ENCODE data around the gene FAM222B.
"Not testable (repeated sequence)": the region's sequence is repeated elsewhere in the genome, so short reads cannot be mapped to it uniquely, and the experiment has no call there.

The FAM222B gene

DNA sequence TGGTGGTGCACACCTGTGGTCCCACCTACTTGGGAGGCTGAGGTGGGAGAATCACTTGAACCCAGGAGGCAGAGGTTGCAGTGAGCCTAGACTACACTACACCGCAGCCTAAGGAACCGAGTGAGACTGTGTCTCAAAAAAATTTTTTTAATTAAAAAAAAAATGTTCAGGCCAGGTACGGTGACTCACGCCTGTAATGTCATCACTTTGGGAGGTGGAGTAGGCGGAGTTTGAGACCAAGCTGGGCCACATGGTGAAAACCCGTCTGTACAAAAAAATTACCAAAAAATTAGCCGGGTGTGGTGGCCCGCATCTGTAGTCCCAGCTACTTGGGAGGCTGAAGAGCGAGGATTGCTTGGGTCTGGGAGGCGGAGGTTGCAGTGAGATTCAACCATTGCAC lies 3.6 kb upstream of the FAM222B start:
- no peak overlapping the region for H3K4me3 ChIP-seq (ENCODE audit: low read length)
- no peaks in the 10 kb centered on the region for H3K9me3 ChIP-seq (ENCODE audit: low read length)
- peaks cover 10% of the 10 kb centered on the region for H3K4me1 ChIP-seq (ENCODE audit: insufficient read depth, low read length)
- no peaks in the 10 kb centered on the region for H3K36me3 ChIP-seq (ENCODE audit: insufficient read depth, low read length)
- H3K27me3 ChIP-seq (ENCODE audit: insufficient read depth, low read length), result no peaks in the 10 kb centered on the region
- no peak overlapping the region for H2AFZ ChIP-seq (ENCODE audit: low read depth, low read length)

DNA sequence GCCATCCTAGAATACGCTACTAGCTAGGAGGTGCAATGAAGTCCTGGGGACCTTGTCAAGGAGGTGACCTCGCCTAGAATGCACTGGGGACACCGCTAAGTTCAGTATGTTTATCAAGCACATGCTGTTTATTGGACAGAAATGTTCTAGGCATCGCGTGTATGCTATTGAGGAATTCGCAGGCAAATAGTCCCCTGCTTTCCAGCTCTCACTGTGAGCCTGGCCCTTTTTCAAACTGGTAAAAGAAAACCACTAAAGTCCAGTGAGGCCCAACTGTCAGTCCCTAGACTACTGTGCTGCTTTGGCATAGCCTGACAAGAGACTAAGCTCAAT lies 1.2 kb upstream of the FAM222B start:
- peaks cover 11% of the 10 kb centered on the region for H3K4me1 ChIP-seq (ENCODE audit: insufficient read depth, low read length)
- H3K36me3 ChIP-seq (ENCODE audit: insufficient read depth, low read length), result no peaks in the 10 kb centered on the region
- H3K9me3 ChIP-seq (ENCODE audit: low read length), result no peaks in the 10 kb centered on the region
- H2AFZ ChIP-seq (ENCODE audit: low read depth, low read length), result no peak overlapping the region
- no peaks in the 10 kb centered on the region for H3K27me3 ChIP-seq (ENCODE audit: insufficient read depth, low read length)
- no peak overlapping the region for H3K4me3 ChIP-seq (ENCODE audit: low read length)

DNA sequence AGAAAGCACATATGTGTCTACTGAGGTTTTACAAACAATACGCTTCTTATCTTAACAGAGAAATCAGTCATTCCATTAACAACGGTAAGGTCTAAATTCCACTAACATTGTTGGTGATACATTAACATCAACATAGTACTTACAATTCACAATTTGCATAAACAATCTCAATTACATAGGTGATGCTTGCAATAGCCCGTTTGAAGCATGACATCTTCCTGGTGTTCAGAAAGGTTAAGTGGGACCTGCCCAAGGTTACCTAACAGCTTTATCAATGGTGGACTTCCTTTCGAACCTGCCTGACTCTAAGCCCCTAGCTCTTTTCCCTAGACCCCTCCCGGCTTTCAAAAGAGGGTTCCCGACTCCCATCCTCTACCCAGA lies 699 bp downstream of the FAM222B start:
- H3K4me1 ChIP-seq (ENCODE audit: insufficient read depth, low read length), result peaks cover 11% of the 10 kb centered on the region
- H3K4me3 ChIP-seq (ENCODE audit: low read length), result peak overlapping the region; percentile 83
- no peaks in the 10 kb centered on the region for H3K36me3 ChIP-seq (ENCODE audit: insufficient read depth, low read length)
- H2AFZ ChIP-seq (ENCODE audit: low read depth, low read length), result peak overlapping the region; percentile 75
- no peaks in the 10 kb centered on the region for H3K9me3 ChIP-seq (ENCODE audit: low read length)
- H3K27me3 ChIP-seq (ENCODE audit: insufficient read depth, low read length), result no peaks in the 10 kb centered on the region

DNA sequence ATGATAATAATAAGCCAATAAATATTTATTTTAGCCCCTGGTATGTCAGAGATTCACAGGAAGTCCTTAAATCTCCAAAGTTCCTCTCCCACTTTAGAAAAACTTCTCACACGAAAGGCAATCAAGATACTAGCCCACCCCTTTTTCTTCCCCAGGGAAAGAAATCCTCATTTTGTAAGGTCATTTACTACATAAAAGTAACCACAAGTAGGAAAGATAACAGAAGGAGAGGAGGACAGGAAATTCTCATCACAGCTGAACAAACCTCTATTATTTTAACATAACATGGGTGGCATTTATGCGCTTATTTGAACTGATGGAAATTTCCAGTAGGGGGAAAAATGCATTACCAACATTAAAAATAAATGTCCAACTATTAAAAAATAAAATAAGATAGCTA lies 3.4 kb downstream of the FAM222B start:
- H3K4me1 ChIP-seq (ENCODE audit: insufficient read depth, low read length), result peaks cover 11% of the 10 kb centered on the region
- no peaks in the 10 kb centered on the region for H3K27me3 ChIP-seq (ENCODE audit: insufficient read depth, low read length)
- no peaks in the 10 kb centered on the region for H3K9me3 ChIP-seq (ENCODE audit: low read length)
- H3K36me3 ChIP-seq (ENCODE audit: insufficient read depth, low read length), result no peaks in the 10 kb centered on the region
- H2AFZ ChIP-seq (ENCODE audit: low read depth, low read length), result no peak overlapping the region
- H3K4me3 ChIP-seq (ENCODE audit: low read length), result no peak overlapping the region

DNA sequence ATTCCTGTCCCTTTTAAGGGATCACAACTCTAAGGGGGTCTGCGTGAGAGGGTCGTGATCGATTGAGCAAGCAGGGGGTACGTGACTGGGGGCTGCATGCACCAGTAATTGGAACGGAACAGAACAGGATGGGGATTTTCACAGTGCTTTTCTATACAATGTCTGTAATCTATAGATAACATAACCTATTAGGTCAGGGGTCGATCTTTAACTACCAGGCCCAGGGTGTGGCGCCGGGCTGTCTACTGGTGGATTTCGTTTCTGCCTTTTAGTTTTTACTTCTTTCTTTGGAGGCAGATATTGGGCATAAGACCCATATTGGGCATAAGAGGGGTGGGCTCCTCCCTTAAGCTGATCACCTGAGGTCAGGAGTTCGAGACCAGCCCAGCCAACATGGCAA lies 6.0 kb downstream of the FAM222B start:
- not testable (repeated sequence) for H3K9me3 ChIP-seq (ENCODE audit: low read length); H3K36me3 ChIP-seq (ENCODE audit: insufficient read depth, low read length); H3K27me3 ChIP-seq (ENCODE audit: insufficient read depth, low read length); H3K4me3 ChIP-seq (ENCODE audit: low read length); H2AFZ ChIP-seq (ENCODE audit: low read depth, low read length); H3K4me1 ChIP-seq (ENCODE audit: insufficient read depth, low read length)

DNA sequence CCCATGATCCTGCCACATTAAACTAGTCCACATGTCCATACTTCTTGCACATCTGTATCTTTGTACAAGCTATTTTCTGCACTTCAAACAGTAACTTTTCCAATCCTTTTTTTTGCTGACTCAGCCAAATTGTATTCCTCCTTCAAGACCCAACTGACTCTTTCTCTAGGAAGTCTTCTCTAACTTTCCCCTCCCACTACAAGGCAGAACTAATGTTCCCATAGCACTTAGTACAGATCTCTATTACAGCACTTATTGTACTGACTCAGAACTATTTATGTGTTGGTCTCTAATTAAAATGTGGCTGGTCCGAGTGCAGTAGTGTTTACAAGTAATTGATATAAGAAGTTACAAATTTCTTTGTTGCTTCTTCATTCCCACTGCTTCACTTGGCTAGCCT lies 8.2 kb downstream of the FAM222B start:
- Histone ChIP-seq H3K4me3 (ENCODE audit: low read length) (no peak overlapping the region), H3K27me3 (ENCODE audit: insufficient read depth, low read length) (no peaks in the 10 kb centered on the region), H3K4me1 (ENCODE audit: insufficient read depth, low read length) (no peaks in the 10 kb centered on the region), H2AFZ (ENCODE audit: low read depth, low read length) (no peak overlapping the region), H3K36me3 (ENCODE audit: insufficient read depth, low read length) (peaks cover 2% of the 10 kb centered on the region), H3K9me3 (ENCODE audit: low read length) (no peaks in the 10 kb centered on the region)

DNA sequence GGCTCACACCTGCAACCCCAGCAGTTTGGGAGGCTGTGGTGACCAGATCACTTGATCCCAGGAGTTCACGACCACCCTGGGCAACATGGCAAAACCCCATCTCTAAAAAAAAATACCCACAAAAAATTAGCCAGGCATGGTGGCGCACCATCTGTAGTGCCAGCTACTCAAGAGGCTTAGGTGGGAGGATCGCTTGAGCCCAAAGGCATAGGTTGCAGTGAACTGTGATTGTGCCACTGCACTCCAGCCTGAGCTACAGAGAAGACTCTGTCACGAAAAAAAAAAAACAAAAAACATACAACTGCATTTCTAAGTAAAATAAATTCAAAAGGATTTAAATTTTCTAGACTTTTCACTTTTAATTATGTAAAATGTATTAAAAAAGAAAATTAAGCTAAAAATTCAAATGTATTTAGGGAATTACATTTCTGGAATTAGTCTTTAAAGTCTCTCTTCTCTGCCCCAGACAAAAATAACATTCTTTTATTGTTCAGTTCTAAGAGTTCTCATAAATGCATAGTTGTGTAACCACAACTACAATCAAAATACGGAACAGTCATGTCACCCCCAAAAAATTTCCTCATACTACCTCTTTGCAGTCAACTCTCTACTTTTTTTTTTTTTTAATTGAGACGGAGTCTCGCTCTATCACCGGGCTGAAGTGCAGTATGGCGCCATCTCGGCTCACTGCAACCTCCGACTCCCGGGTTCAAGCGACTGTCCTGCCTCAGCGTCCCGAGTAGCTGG lies 14.1 kb downstream of the FAM222B start:
- no peak overlapping the region for H2AFZ ChIP-seq (ENCODE audit: low read depth, low read length)
- no peaks in the 10 kb centered on the region for H3K4me1 ChIP-seq (ENCODE audit: insufficient read depth, low read length)
- H3K9me3 ChIP-seq (ENCODE audit: low read length), result no peaks in the 10 kb centered on the region
- no peak overlapping the region for H3K4me3 ChIP-seq (ENCODE audit: low read length)
- peaks cover 2% of the 10 kb centered on the region for H3K36me3 ChIP-seq (ENCODE audit: insufficient read depth, low read length)
- H3K27me3 ChIP-seq (ENCODE audit: insufficient read depth, low read length), result no peaks in the 10 kb centered on the region

DNA sequence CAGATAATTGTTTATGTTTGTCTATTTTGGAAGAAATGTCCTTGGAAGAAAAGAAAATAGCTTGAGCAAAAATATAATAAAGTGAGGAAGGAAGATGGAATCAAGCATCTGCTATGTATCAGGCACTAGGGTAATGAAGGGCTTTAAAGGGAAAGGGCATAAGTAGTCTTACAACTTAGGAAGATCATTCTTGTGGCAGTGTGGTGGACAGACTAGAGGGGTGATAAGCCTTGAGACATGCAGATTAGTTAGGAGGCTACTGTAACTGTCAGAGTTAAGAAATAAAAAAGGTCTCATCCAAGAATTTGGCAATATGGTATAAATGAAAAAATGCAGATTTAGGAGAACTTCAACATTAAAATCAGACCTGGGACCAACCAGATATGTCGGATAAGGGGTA lies 14.9 kb downstream of the FAM222B start:
- H2AFZ ChIP-seq (ENCODE audit: low read depth, low read length), result no peak overlapping the region
- no peaks in the 10 kb centered on the region for H3K4me1 ChIP-seq (ENCODE audit: insufficient read depth, low read length)
- H3K4me3 ChIP-seq (ENCODE audit: low read length), result no peak overlapping the region
- peaks cover 2% of the 10 kb centered on the region for H3K36me3 ChIP-seq (ENCODE audit: insufficient read depth, low read length)
- no peaks in the 10 kb centered on the region for H3K27me3 ChIP-seq (ENCODE audit: insufficient read depth, low read length)
- H3K9me3 ChIP-seq (ENCODE audit: low read length), result no peaks in the 10 kb centered on the region

DNA sequence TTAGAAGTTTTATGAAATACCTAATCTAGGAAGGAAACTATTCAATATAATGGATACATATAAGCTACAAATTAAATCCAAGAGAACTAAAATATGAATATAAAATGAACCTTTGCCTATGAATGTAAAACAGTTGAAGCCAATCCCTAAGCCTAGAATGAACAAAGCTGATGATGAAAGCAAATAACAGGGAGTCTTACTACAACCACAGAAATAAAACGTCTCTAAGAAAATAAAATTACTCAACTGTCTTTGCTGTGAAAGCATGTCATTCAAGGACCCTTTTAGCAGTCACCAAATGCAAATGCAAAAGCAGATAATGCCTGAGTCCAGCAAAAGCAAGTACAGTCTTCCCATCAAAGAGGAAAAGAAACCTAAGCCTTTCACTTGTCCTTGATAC lies 23.0 kb downstream of the FAM222B start:
- Histone ChIP-seq H3K27me3 (ENCODE audit: insufficient read depth, low read length) (no peaks in the 10 kb centered on the region), H3K36me3 (ENCODE audit: insufficient read depth, low read length) (no peaks in the 10 kb centered on the region), H3K4me1 (ENCODE audit: insufficient read depth, low read length) (peaks cover 6% of the 10 kb centered on the region), H3K9me3 (ENCODE audit: low read length) (no peaks in the 10 kb centered on the region), H3K4me3 (ENCODE audit: low read length) (no peak overlapping the region), H2AFZ (ENCODE audit: low read depth, low read length) (no peak overlapping the region)

DNA sequence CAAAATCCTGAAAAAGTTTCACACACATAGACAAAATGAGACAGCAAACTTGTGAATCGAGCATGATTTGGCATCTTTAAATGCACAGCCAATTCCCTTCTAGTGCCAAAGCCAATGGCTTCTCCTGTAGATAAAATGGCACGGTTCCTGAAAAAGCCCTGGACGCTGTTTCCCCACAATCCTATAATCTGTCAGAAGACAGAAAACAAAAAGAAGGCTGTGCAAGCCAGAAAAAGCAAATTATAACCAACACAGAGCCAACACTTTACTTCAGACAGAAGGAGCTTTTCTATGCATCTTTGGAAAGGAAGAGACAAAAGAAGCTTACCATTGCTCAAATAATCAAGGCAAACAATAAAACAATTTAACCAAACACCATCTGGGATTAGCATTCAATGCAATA lies 23.8 kb downstream of the FAM222B start:
- Histone ChIP-seq H3K4me1 (ENCODE audit: insufficient read depth, low read length) (peaks cover 6% of the 10 kb centered on the region), H2AFZ (ENCODE audit: low read depth, low read length) (no peak overlapping the region), H3K27me3 (ENCODE audit: insufficient read depth, low read length) (no peaks in the 10 kb centered on the region), H3K4me3 (ENCODE audit: low read length) (no peak overlapping the region), H3K9me3 (ENCODE audit: low read length) (no peaks in the 10 kb centered on the region), H3K36me3 (ENCODE audit: insufficient read depth, low read length) (no peaks in the 10 kb centered on the region)

DNA sequence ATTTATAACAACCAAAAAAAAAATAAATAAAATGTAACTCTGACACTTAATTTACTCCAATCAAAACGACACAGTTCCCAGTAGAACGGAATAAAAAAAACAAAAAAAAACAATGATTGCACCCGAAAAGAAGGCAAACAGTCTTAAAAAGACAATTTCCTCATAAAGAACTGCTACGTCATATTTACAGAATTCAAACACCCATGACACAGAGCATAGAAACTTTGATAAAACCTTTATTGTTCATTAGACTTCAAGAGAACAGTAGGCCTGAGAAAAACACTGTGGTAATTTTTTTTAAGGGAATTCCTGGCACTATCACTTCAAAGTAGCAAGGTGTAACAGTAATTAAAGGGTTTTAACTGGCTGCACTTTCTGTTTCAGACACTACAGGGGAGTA lies 26.1 kb downstream of the FAM222B start:
- Histone ChIP-seq H2AFZ (ENCODE audit: low read depth, low read length) (no peak overlapping the region), H3K9me3 (ENCODE audit: low read length) (no peaks in the 10 kb centered on the region), H3K27me3 (ENCODE audit: insufficient read depth, low read length) (no peaks in the 10 kb centered on the region), H3K36me3 (ENCODE audit: insufficient read depth, low read length) (no peaks in the 10 kb centered on the region), H3K4me3 (ENCODE audit: low read length) (no peak overlapping the region), H3K4me1 (ENCODE audit: insufficient read depth, low read length) (peaks cover 9% of the 10 kb centered on the region)

DNA sequence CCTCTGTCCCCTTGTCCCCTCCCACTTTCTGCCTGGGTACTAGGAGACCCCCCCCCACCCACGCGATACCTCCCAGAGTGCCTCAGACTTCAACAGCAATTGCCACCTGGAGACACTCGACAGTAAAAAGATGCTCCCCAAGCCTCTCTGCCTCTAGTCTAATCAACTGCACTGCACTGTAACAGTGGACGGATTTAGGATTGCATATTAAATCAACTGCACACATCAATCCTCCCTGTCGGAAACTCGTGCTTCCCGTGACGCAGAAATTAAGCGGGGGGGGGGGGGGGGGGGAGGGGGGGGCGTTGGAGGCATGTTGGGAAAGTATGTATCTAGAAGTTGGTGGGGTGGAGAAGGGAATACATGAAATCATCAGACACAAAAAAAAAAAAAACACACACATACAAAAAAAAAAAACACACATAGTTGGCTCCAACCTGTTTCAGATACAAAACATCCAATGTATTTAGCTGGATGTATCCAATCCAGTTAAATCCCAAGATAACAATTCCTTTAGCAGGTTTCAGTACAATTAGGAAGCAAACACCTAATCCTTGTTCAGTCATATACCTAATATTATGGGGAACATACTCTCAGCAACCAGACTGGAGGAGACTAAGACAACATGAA lies 29.7 kb downstream of the FAM222B start:
- Histone ChIP-seq H3K36me3 (ENCODE audit: insufficient read depth, low read length) (no peaks in the 10 kb centered on the region), H3K4me3 (ENCODE audit: low read length) (peak overlapping the region; percentile 59), H3K4me1 (ENCODE audit: insufficient read depth, low read length) (peaks cover 18% of the 10 kb centered on the region), H3K9me3 (ENCODE audit: low read length) (no peaks in the 10 kb centered on the region), H2AFZ (ENCODE audit: low read depth, low read length) (no peak overlapping the region), H3K27me3 (ENCODE audit: insufficient read depth, low read length) (no peaks in the 10 kb centered on the region)

DNA sequence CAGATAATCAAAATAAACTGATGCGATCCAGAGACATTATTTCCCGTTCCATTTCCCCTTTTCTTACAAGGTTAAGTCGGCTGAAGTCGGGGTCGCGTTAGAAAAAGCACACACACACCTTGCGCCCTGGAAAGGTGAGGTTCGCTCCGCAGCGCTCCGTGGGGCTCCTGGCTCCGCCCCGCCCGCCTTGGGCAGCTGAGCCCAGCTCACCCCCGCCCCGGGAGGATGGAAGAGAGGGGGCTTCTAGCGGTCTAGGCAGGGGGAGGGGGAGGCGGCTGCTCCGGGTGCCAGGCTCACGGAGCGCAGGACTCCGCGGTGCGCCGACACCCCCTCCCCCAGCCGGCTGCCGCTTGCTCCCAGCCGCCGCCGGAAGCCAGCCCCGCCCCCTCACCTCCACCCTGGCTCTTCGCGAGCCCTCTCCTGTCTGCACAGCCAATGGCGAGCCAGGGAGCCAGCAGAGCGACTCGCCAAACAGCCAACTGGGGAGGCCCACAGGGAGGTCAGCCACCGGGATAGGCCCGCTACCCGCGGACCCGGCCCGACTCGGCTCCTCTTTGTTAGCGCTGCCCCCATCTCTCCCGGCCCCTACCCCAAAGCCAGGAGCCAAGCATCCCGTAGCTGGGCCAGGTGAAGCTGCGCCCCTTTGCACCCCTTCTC lies 30.4 kb downstream of the FAM222B start:
- H3K27me3 ChIP-seq (ENCODE audit: insufficient read depth, low read length), result no peaks in the 10 kb centered on the region
- H3K4me1 ChIP-seq (ENCODE audit: insufficient read depth, low read length), result peaks cover 24% of the 10 kb centered on the region

More for the DNA sequence above, 30.4 kb downstream of the FAM222B start:
- no peaks in the 10 kb centered on the region for H3K36me3 ChIP-seq (ENCODE audit: insufficient read depth, low read length)
- H3K9me3 ChIP-seq (ENCODE audit: low read length), result no peaks in the 10 kb centered on the region
- H2AFZ ChIP-seq (ENCODE audit: low read depth, low read length), result peak overlapping the region; percentile 49
- H3K4me3 ChIP-seq (ENCODE audit: low read length), result peak overlapping the region; percentile 59
